Activated naive CD4-positive, alpha-beta T cell treated with anti-CD3 and anti-CD28 coated beads, Interleukin-2, amount 50 U/mL, for 24 hours (primary cell): ENCODE results near the gene TLR9.

ENCODE experiments used
- H3K27ac Mint-ChIP-seq: one replicate; pipeline ENCODE4 v1.8.0; 2021; ENCODE audit warnings: mild to moderate bottlenecking, mixed read lengths
- H3K27me3 Mint-ChIP-seq: one replicate; pipeline ENCODE4 v1.8.0; 2021; ENCODE audit warnings: mixed read lengths
- H3K36me3 Mint-ChIP-seq: one replicate; pipeline ENCODE4 v1.8.0; 2021; ENCODE audit warnings: mixed read lengths
- H3K4me1 Mint-ChIP-seq: one replicate; pipeline ENCODE4 v1.8.0; 2021; ENCODE audit warnings: mixed read lengths
- H3K4me3 Mint-ChIP-seq: one replicate; pipeline ENCODE4 v1.8.0; 2021; ENCODE audit warnings: mild to moderate bottlenecking, mixed read lengths
- H3K9me3 Mint-ChIP-seq: one replicate; pipeline ENCODE4 v1.8.0; 2021; ENCODE audit warnings: mixed read lengths

The TLR9 gene

GRCh38 chr3:52171514-52172261 is 53.8 kb downstream of the TLR9 start:
- Mint-ChIP-seq H3K4me1 (peaks cover 4% of the 10 kb centered on the region), H3K4me3 (no peak overlapping the region), H3K27me3 (no peaks in the 10 kb centered on the region), H3K27ac (no peak overlapping the region), H3K36me3 (no peaks in the 10 kb centered on the region), H3K9me3 (no peaks in the 10 kb centered on the region)
